GM21737 (cell line): Measurements from ENCODE around the gene OTP.

Experiments used
- ATAC-seq: cut with Tn5 transposase; IDR thresholded peaks from one replicate; pipeline ENCODE4 v1.9.1; 2021; ENCODE audit warnings: mild to moderate bottlenecking, moderate library complexity; ENCODE audit not compliant: unreplicated experiment

Gene OTP

DNA sequence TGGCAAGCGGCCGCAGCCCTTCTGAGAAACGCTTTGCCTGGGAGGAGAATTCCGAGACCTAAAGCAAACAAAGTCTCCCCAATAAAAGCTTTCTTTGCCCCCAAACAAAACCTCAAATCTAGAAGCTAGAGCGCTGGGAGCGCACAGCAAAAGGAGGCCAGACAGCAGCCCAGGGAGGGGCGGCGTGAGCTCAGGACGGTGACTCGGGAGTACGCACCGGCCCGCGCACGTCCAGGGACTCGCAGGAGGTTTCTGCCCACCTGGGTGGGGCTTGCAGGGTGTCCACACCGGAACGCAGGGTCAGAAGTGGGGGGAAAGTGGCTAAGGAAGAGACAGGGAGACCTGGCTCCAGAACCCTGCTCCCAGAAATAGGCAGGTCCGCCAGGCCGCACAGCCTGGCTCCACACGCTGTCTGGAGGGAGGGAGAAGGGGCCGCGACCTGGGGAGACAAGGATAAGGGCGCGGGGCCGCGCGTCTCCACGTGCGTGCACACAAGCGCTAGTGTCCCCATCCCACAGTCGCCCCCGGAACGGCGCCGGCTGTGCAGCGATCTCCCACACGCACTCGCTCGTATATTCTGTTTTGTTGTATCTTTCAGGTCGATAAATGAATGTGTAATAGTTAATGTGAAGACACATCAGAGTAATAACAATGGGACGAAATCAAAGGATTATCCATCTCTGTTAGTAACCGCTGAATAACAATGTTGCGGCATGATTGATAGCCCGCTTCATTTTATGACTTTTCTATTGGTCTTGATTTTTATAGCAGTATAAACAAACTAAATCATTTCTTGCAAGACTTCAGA, 2.3 kb upstream of the OTP start:
- no peak for ATAC-seq

DNA sequence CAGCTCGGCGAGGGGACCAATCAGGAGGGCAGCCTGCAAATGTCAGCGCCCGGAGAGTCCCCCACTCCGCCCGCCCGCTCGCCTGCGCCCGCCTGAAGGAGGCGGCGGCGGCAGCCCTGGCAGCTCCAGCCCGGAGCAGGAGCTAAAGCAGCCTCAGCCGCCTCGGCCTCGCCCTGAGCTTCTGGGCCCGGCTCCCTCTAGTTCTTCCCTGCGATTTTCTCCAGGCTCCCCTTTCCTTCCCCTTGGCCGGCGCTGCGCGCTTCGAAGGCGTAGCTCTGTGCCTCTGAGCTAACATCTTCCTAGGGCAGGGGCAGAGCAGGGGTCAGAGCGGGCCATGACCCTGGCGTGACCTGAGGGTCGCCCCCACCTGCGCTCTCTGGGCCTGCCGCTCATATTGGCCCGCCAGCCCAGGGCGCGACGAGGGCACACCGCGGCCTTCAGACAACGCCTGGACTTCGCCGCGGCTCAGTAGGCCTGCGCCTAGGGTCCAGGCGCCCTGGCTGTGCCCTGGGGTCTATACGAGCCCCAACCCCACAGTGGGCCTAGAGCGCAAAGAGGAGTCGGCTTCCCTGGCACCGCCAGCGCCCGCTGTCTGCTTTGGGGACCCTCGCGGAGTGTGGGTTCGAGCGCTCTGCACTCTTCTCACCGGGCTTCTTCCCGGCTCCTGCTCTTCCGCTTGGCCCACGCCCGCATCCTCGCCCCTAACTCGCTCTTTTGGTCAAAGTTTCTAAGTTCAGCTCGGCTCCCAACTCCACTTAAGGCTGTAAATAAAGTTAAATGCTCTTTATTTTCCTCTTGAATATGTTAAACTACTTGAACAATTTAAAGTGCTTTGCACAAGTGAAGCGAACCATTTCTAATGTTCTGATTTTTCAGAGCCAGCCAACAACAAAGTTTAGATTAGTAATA, 504 bp upstream of the OTP start:
- ATAC-seq = no peak

DNA sequence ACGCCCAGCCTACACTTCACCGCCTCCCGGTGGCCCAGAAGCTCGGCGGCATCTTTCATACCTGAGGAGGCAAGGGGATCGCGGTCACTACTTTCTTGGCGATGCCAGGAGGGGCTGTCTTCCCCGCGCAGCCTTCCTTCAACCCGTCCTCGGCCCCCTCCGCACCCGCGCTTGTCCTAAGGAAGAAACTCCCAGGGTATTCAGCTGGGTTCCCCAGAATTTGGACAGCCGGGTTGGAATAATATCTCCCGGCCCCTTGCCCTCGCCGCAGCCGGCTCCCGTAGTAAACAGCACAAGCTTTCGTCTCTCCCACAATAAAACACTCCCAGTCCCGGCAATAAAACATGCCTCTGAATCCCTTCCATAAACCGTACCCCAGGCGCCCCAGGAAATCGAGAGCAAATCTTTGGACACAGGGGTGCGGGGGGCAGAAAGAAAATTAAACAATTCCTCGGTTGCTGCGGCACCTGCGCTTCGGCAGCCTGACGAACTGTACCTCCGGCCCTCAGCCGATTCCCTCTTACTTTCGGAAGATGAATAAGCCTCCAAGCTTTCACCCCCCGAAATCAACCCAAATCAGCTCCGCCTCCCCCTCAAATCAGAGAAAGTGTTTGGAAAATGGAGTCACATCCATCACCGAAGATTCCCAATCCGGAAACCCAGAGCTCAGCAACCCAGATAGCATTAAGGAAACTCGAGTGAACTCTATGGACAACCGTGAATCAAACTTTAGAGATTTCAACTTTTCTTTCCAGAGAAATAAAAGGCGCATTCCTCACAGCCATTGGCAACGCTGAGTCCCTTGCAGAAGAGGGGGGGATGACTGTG, 1.1 kb downstream of the OTP start:
- no peak for ATAC-seq

DNA sequence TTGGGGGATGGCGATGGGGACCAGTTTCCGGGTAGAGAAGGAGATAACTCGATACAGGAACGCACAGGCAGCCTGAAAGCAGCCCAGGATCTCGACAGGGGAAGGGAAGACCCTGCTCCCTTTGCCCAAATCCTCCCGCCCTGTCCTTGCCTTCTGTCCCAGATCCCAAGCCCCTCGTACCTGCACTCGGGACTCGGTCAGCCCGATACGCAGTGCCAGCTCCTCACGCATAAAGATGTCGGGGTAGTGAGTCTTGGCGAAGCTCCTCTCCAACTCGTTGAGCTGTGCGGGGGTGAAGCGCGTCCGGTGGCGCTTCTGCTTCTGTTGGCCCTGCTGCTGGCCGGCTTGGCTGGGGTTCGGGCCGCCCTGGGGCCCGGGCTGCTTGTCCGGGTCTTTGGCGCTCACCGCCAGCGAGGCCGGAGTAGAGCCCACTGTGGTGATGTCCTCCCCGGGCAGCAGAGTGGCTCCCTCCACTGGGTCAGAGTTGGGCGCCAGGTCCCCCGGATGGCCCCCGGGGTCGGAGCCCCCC, 1.8 kb downstream of the OTP start:
- no peak for ATAC-seq

DNA sequence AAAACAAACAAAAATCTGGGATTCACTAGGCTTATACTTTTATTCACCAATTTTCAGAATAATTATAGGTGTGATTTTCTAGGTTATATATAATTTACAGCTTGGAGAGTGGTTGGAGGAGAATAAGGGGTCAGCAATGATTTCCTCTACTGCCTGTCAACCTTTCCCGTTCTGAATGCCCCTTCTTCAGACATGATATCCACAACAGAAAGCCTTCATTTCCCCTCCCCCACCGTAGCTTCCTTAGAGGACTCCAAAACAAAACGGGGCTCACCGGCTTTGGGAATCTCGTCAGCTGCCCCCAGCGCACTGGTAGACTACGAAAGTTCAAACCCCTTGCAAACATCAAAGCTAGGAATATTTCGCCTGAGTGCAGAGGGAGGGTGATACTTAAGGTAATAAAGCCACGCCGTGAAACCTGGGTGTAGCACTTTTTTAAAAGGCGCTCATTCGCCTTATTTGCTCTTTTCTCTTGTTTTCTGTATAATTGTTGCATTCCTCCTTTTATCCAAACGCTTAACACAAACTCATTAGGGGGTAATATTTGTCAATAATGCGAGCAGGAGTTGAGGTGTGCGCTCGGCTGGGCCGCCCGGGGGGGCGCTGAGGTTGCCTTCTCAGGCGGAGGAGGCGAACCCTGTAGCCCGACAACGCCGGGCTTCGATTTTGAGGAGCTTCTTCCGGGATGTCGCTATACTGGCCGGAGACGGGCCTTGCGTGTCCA, 2.4 kb downstream of the OTP start:
- no peak for ATAC-seq

DNA sequence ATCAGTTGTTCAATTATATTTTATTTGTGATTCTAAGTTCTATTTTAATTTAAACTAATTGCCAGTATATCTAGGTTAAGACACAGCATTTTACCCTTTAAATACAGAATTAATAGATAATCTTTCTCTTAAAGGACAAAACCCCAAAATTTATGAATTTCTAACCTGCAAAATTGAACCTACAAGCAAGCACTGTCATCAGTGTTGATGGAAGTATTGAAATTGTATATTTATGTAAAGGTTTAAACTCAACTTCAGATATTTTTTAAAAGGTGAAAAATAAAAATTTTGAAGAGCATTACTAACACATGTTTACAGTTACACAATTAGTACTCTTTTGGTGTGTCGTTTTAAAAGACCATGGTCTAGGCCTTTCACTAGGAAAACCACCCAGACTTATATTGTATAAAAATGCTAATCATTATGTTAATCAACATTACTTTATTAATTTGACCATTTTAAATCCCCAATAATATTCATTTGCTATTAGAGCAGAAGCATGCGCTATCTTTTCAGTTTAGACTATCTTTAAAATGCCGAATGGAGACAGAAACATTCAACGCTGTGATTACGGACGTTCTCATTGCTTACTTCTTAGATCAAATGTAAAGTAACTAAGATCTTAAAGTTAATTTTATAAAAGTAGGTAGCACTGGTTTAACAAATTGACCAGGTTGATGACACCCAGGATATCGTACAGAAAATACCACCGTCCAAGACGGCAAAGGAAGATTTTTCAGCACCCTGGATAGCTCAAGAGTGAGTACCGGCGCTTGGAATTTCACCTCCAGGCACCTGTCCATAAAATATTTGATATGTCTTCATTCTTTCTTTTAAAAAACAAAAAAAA, 3.2 kb downstream of the OTP start:
- no peak for ATAC-seq

DNA sequence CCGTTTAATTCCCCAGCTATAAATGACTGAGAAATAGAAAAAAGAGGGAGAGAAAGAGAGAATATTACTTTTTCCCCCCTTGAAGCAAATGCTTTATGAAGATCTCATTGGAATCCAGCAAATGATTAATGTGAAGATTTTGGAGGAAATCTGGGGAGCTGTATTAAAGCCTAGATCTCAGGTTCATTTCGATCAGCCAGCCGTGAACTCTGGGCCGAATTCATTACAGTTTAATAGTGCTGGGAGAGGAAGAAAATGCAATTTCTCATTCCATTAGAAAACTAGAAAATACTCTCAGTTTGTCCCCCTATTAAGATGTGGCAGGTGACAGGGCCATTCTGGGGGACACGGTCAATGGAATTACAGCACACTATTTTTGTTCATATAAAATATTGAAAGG, 4.8 kb downstream of the OTP start:
- no peak for ATAC-seq

DNA sequence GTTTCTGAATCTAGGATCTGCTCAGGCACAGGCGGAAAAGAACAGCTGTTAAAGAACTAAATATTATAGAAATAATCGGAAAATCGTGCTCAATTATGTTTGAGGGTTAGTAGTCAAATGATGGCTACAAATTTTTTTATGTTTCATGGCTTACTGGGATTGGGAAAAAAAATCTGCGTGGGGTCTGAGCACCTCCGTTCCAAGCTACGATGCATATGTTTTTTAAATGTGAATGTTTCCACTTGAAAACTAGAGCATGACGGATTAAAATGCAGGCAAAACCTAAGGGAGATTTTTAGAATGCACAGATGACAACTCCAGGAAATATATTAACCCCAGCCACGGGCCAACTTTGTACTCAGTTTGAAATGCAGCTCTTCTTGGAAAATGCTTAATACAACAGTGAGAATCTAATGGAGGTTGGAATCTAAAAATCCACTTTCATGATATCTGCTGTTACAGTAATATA, 5.3 kb downstream of the OTP start:
- ATAC-seq = no peak

DNA sequence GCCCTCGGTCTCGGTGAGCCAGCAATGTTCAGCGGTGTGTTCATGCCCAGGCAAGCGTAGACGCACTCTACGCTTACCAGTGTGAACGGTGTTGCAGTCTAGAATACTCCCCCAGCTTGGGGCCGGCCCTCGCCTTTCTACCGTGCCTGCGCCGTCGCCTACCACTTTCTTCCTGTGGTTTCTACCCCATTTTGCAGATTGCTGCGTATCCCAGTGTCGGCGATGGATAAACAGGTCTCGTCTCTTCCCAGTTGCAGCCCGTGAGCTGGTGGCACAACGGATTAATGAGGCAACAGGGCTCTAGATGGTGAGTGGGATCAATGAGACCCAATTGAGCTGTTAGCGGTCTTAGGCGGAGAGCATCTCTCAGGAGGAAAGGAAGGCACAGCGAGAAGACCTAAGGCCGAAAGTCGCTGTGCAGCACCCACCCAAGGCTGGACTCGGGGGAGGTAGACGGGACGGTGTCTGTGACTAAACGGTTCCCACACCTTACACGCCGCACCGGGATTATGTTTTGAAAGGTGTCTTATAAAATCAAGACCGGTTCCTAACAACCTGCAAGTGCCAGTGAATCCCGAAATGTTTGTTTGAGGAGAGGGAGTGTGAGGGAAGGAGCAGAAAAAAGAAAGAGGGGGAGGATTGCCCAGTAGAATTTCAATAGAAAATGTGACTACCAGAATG, 5.8 kb downstream of the OTP start:
- ATAC-seq = no peak

DNA sequence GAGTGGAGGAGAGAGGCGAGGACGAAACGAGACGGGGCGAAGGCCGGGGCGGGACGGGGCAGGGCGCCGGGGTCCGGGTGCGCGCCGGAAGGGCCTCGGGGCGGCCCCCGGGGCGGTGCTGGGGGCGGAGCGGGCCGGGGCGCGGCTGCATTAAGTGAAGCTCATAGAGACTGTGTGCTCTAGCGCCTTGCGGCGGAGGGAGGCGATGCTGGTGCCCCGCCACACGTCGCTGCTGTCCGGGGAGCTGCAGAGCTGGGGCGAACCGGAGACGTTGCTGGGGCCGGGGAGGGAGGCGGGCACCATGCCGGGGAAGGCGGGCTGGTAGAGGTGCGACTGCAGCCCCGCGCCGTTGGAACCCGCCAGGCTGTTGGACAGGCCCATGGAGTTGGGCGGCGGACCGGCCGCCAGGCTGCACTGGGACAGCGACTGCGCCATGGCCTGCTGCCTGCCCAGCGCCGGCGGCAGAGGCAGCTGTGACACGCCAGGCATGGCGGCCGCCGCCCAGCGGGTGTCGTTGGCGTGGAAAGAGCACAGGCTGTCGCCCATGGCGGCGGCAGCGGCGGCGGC, 8.3 kb downstream of the OTP start:
- ATAC-seq = peak; percentile 71

DNA sequence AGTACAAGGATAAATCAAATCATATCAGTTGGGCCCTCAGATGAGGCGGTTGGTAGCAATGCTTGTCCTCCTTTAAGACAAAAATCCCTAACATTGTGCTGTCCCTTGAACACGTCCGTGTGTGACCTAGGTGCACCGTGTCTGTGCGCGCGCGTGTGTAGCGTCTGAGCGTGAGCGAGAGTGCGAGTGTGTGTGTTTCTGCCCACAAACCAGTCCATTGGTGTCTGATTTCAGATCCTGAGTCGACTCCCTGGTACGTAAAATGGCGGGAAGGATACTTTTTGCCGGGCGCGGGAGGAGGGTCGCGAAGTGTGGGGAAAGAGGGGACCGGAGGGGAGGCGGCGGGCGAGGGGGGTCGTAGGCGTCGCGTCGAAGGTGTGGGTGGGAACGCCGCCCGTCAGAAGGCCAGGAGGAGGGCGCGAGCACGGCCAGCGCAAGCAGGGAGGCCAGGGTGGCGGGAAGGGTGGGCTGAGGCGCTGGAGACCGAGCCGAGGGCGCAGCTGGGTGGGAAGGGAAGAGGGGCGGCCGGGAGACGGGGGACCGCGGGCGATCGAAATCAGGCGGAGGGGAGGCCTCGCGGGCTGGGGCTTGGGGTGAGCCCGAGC, 8.9 kb downstream of the OTP start:
- no peak for ATAC-seq

DNA sequence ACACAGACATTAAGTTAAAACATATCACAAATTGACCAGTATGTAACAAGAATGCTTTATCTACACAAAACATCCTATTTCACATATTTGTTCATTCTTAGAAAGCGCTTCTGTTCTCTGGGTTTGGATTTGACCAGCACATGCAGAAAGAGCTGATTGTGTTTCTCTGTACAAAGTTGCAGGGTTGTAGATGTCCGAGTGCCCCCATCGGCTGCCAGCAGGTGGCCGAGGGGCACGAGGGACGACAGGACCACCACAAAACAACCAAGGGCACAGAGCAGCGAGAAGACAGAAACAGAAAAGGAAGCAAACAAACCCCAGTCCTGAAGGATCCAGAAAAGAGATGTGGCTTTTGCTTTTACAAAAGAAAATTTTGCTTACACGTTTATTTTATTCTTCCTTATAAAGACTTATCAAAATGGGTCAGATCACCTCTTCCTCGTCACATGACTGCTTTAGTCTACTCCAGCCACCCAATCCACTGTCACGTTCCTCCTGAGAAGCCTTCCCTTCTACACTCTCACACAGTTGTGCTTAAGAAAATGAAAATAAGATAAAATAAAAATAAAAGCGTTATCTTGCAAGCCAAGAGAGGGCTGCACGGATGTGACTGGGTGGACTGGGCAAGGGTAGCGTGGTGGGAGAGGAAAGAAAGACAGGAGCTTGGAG, 9.5 kb downstream of the OTP start:
- ATAC-seq = no peak

DNA sequence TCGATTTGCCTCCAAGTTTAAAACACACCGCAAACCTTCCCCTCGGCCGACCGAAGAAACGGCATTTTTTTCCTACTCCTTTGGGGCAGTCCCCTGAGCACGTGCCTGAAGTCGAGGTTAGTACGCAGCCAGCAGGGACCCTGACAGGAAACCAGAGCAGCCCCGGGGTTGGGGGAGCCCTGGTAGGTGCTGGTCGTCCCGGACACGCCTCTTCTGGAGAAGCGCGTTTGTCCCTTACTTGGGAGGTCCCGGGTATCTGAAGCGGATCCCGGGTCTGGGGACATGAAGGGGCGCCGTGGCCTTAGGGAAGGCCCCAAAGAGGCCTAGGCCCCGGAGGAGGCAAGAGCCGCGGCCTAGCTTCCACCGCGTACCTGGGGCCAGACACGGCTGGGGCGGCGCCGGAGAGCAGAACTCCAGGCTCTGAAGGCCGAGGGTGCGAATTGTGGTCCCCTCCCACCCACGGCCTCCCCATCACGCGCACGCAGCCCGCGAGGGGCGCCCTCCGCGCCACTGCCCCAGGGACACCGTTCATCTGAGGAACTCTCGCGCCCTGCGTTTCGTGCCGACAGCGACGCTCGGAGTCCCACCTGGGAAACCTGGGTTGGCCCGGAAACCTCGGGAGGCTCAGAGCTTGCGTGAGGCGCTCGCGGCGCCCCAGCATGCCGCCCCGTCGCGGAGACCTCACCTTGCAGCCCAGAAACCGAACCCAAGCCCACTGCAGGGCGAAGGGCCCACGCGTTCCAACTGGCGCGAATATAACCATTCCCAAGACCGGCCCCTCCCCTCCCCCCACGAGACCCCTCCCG, 10.4 kb downstream of the OTP start:
- ATAC-seq = no peak

DNA sequence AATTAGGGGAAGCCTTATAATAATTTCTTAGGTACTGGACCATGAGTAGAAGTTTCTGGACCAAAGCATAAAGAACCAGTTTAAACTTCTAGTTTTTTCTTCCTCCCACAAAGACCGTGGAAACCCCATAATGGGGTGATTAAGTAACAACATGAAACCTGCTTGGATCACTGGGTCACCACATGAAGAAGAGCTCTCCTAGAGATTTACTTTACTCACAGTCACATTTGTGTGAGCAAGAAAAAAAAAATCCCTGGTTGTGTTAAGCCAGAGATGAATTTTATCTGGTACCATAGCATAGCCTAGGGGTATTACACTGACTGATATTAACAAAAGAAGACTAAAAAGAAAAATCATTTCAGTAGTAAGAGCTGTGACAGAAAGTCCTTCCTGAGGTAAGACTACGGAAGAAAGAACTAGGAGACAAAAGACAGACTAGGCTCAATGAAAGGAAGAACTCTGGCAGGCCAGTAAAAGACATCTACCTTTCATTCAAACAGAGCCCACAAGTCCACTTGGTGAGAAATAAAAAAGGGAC, 15.2 kb downstream of the OTP start:
- ATAC-seq = no peak

DNA sequence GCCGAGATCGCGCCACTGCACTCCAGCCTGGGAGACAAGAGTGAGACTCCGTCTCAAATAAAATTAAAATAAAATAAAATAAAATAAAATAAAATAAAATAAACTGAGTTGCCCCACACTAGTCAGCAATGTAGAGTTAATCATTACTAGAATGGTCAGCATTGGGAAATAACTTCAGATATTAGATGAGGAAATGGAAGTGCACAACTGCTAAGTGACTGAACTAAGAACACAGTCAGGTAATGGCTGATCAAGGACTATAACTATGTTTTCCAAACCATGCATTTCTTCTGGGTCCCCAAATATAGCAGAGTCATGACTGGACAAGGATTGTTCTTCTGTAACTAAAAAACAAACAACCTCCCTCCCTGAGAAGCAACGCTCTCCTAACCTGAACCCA, 17.1 kb downstream of the OTP start:
- ATAC-seq = no peak

DNA sequence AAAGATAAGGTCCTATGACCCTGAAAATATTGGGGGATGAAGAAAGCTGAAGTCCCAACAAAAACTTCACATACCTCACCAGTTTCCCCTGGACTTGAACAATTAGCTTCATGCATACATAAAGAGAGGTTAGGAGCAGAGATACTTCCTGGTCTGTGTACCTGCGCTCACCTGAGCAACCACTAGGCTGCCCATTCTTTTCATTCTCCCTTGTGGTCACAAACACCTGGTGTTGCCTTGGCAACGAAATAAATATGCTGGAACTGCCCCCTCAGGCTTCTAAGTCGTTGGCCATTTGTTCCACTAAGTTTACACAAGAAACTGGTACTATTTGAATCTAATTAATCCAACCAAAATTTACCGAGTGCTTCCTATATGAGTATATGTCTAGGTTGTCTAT, 18.1 kb downstream of the OTP start:
- no peak for ATAC-seq
